Measurements from ENCODE around the gene PEX7. TPM values are rescaled to one million over a fixed set of nuclear protein-coding genes. Genes with fewer than 3 reads are reported as not detected.
"Not testable (repeated sequence)": the region's sequence is repeated elsewhere in the genome, so short reads cannot be mapped to it uniquely, and the experiment has no call there.

PEX7 gene
- total RNA-seq, 4 donors from 2014 or later, result 4.7 to 9.7 (median 6.9) TPM

DNA sequence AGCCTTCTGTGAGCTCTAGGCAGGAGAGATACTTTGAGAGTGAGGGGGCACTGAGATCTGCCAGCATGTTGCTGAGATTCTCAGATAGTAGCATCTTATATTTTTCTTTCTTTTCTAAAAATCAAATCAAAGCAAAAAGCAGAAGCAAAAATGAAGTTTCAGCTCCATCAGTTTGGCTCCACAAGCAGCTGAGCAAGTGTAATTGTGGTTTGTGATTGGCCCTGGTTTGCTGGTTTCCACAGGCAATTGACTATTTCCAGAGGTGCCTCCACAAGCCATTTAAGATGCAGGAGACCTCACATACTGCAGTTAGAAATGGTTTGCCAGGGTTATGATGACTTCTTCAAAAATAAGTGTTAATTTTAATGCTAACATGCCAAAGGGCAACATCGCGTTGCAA is 104.0 kb downstream of the PEX7 start:
- DNase-seq (ENCODE audit: low spot score) (no peak), ATAC-seq (ENCODE audit: low FRiP score) (no peak)
- TF ChIP-seq, protein P1, sequence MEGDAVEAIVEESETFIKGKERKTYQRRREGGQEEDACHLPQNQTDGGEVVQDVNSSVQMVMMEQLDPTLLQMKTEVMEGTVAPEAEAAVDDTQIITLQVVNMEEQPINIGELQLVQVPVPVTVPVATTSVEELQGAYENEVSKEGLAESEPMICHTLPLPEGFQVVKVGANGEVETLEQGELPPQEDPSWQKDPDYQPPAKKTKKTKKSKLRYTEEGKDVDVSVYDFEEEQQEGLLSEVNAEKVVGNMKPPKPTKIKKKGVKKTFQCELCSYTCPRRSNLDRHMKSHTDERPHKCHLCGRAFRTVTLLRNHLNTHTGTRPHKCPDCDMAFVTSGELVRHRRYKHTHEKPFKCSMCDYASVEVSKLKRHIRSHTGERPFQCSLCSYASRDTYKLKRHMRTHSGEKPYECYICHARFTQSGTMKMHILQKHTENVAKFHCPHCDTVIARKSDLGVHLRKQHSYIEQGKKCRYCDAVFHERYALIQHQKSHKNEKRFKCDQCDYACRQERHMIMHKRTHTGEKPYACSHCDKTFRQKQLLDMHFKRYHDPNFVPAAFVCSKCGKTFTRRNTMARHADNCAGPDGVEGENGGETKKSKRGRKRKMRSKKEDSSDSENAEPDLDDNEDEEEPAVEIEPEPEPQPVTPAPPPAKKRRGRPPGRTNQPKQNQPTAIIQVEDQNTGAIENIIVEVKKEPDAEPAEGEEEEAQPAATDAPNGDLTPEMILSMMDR (IDR thresholded peaks at IDR 0.05), result no peak

DNA sequence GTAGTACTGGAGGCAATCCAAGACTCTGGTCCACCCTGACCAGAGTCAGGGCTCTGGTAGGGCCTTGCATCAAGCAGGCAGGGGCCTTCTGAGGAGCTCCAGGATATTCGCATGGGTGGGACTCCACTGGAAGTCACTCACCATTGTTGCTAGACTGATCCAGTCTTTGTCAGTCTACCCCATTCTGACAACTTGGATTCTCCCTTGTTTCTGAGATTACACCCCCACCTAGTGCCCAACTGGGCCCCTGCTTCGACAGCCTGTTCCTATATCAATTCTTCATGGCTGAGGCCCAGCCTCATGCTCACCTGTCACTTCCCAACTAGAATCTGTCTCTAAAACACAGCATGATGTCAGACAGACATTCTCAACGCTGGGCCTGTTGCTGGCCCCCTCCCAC is 104.9 kb downstream of the PEX7 start:
- TF ChIP-seq, protein P1 (IDR thresholded peaks at IDR 0.05), result no peak
- ATAC-seq (ENCODE audit: low FRiP score) (no peak), DNase-seq (ENCODE audit: low spot score) (no peak)

DNA sequence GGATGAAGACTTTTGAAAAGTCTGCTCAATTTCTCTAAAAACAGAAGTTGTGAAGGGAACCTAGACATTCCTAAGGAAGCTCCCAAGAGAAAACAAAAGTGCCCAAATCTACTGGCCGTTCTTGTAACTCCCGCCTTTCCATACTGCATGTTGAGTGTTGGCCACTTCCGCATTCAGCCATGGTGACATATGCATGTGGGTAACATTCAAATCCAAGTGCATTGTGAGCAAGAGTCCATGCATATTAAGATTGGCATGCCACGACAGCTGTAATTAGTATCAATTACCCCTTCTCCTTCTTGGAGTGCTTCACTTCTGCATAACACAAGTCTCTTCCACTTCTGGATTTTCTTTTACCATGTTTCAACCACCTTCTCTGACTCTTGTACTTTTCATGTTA is 108.1 kb downstream of the PEX7 start:
- no peak for DNase-seq (ENCODE audit: low spot score)

DNA sequence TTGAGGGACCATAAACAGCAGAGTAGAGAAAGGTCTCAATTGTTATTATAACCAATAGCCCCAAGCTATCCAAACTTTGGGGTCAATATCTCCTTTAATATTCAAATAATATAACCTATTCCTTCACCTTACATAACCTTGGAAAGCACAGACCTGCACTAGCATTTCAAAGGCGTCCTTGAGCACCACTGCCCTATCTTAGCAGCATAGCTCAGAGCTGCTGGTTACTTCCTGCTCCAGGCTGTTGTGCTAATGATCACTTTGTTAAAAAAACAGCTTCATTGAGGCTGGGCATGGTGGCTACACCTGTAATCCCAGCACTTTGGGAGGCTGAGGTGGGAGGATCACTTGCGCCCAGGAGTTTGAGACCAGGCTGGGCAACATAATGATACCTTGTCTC is 110.2 kb downstream of the PEX7 start:
- ATAC-seq (ENCODE audit: low FRiP score), result no peak
- TF ChIP-seq, protein P1 (IDR thresholded peaks at IDR 0.05), result no peak
- DNase-seq (ENCODE audit: low spot score), result no peak

More for the DNA sequence above, 108.1 kb downstream of the PEX7 start:
- TF ChIP-seq, protein P1 (IDR thresholded peaks at IDR 0.05), result no peak
- ATAC-seq (ENCODE audit: low FRiP score), result no peak

DNA sequence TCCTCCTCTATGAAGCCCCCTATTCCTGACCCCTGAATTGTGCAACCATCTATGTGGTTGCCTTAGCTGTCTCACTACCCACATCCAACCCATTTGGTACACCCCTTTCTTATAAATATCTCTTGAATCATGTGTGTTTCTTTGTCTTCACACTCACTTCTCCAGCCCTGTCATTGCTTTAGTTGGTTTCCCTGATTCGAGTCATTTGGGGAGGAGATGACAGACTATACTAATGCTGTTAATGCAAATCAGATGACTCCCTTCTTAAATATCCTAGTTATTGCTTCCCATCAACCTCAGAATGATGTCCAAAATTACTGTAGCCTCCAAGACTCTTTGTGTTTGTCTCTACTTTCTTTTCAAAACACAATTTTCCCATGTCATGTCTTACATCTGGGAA is 122.7 kb downstream of the PEX7 start:
- no peak for DNase-seq (ENCODE audit: low spot score)
- no peak for ATAC-seq (ENCODE audit: low FRiP score)
- TF ChIP-seq, protein P1 (IDR thresholded peaks at IDR 0.05), result no peak

DNA sequence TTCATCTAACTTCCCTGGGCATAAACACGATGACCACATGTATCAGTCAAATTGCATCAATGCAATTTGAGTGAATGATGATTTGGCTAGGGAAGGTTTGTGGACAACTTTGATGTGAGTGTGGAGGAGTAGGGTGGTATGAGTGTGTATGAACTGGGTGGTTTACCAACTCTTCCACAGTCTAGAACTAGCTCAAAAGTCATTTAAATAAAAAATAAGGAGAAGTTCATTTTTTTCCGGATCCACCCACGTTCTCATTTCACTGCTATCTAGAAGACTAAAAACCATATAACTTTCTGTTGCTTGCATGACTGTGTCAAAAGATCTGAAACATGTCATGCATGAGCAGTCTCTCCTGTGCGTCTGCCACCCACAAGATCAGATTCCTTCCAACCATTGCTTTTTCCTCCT is 123.3 kb downstream of the PEX7 start:
- no peak for ATAC-seq (ENCODE audit: low FRiP score)
- no peak for DNase-seq (ENCODE audit: low spot score)
- TF ChIP-seq, protein P1 (IDR thresholded peaks at IDR 0.05), result no peak

DNA sequence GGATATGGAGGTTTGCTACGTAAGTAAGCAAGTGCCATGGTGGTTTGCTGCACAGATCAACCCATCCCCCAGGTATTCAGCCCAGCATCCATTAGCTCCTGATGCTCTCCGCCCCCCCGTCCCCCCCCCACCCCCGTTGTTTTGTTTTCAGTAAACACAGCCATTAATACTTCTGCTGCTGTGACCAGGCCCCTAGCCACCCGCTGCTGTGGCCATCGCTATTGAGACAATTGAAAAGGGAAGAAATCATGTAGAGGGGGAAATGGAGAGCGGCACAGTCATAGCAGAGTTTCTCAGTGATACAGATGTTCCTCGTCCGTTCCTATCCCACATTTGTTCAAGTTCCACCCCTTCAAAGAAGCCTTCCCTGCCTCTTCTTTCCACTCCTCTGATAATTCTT is 124.6 kb downstream of the PEX7 start:
- no peak for DNase-seq (ENCODE audit: low spot score)
- TF ChIP-seq, protein P1 (IDR thresholded peaks at IDR 0.05), result no peak
- no peak for ATAC-seq (ENCODE audit: low FRiP score)

DNA sequence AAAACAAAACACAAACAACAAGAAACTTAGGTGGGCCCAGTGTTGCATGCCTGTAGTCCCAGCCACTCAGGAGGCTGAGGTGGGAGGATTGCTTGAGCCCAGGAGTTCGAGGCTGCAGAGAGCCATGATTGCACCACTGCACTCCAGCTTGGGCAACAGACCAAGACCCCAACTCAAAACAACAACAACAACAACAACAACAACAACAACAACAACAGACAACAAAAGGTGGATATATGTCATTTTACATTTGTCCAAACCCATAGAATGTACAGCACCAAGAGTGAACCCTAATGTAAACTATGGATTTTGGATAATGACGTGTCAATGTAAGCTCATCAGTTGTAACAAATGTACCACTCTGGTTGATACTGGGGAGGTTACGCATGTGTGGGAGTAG is 127.6 kb downstream of the PEX7 start:
- ATAC-seq (ENCODE audit: low FRiP score); DNase-seq (ENCODE audit: low spot score): not testable (repeated sequence)
